GM12878 (cell line): ENCODE results near the gene RAI2. TPM values are rescaled to one million over a fixed set of nuclear protein-coding genes. Genes with fewer than 3 reads are reported as not detected.

Experiments
- ATAC-seq: fragments of 200-7000 bp; cut with Tn5 transposase; 3 replicates; pipeline ENCODE4 v1.9.1; 2020; ENCODE audit warnings: mild to moderate bottlenecking, moderate library complexity
- BruUV-seq: library from RNA; stranded (reverse); fragments of 400-500 nt; replicated peaks from 2 replicates; lab custom pipeline; 2021; lab: Mats Ljungman, UMichigan
- CTCF ChIA-PET: fragments of 300-600 bp; sonication (Branson Sonifier 250); formaldehyde crosslinking; extraction: SDS; loops from one replicate; lab custom pipeline; 2021; ENCODE audit warnings: inconsistent platforms; lab: Yijun Ruan, JAX
- POLR2A ChIA-PET: fragments of 350-600 bp; formaldehyde crosslinking; extraction: SDS; loops from one replicate; lab custom pipeline; 2021; ENCODE audit warnings: inconsistent platforms; lab: Charles Lee
- RAD21 ChIA-PET: fragments of 300-600 bp; sonication (Branson Sonifier 250); formaldehyde crosslinking; loops from one replicate; lab custom pipeline; 2023; ENCODE audit warnings: antibody characterized with exemption; ENCODE audit not compliant: unreplicated experiment; lab: Charles Lee
- SMC1A ChIA-PET: fragments of 300-600 bp; sonication (Branson Sonifier 250); formaldehyde crosslinking; loops from one replicate; lab custom pipeline; 2023; ENCODE audit not compliant: unreplicated experiment, uncharacterized antibody; lab: Charles Lee
- DNase-seq: peaks from one replicate; pipeline ENCODE4 v3.0.0-alpha.2; 2011; ENCODE audit warnings: low read depth, low spot score
- FAIRE-seq: peaks from 3 replicates; lab custom pipeline; 2011; peaks lifted over from hg19 to GRCh38; lab: Jason Lieb, UNC
- H2AFZ ChIP-seq: 2 replicates; pipeline ENCODE4 v1.6.0; 2011; ENCODE audit warnings: low read depth, low read length, control low read depth; ENCODE audit not compliant: control insufficient read depth
- H3K27ac ChIP-seq: 2 replicates; pipeline ENCODE4 v1.5.1; 2011; ENCODE audit warnings: control low read depth; ENCODE audit not compliant: control insufficient read depth, insufficient read depth
- H3K27me3 ChIP-seq, 2 experiments: replicated peaks in 1 of 2; 2 replicates each; pipeline versions ENCODE4 v1.6.0 to v1.6.1; 2011; ENCODE audit warnings: low read length in 1 of 2; ENCODE audit not compliant: control insufficient read depth in 2 of 2, insufficient read depth in 2 of 2
- H3K36me3 ChIP-seq, 2 experiments: 2 replicates each; pipeline ENCODE4 v1.5.1; 2011; ENCODE audit warnings: low read length in 1 of 2; ENCODE audit not compliant: control insufficient read depth in 2 of 2, insufficient read depth in 2 of 2
- H3K4me1 ChIP-seq: 2 replicates; pipeline ENCODE4 v1.6.1; 2011; ENCODE audit warnings: mild to moderate bottlenecking, low read length, moderate library complexity, mixed read lengths; ENCODE audit not compliant: control insufficient read depth, insufficient read depth
- H3K4me2 ChIP-seq: 2 replicates; pipeline ENCODE4 v1.6.0; 2011; ENCODE audit warnings: control low read depth; ENCODE audit not compliant: control insufficient read depth, insufficient read depth
- H3K4me3 ChIP-seq: fragments of 200-600 bp; sonication (generic); 2 replicates; pipeline ENCODE4 v1.5.1; 2016
- H3K79me2 ChIP-seq: 2 replicates; pipeline ENCODE4 v1.6.0; 2011; ENCODE audit warnings: low read length; ENCODE audit not compliant: control insufficient read depth, insufficient read depth
- H3K9ac ChIP-seq: 2 replicates; pipeline ENCODE4 v1.8.0; 2011; ENCODE audit warnings: low read length, control low read depth, mixed read lengths; ENCODE audit not compliant: control insufficient read depth, insufficient read depth
- H3K9me3 ChIP-seq: replicated peaks from 3 replicates; pipeline ENCODE4 v1.5.1; 2011; ENCODE audit warnings: mild to moderate bottlenecking, low read length; ENCODE audit not compliant: control insufficient read depth, insufficient read depth
- H4K20me1 ChIP-seq: 2 replicates; pipeline ENCODE4 v1.6.0; 2011; ENCODE audit not compliant: control insufficient read depth, insufficient read depth
- BRCA1 ChIP-seq: IDR thresholded peaks from 2 replicates; pipeline ENCODE4 v1.6.1; 2011; ENCODE audit warnings: low read depth, low read length, improper control_type of control experiment
- KLF5 ChIP-seq: fragments of 450-650 bp; IDR thresholded peaks from 2 replicates; pipeline ENCODE4 v1.6.1; 2014; ENCODE audit warnings: mild to moderate bottlenecking; ENCODE audit not compliant: partially characterized antibody
- NFXL1 ChIP-seq: fragments of 450-650 bp; IDR thresholded peaks from 2 replicates; pipeline ENCODE4 v1.6.1; 2017; ENCODE audit warnings: antibody characterized with exemption, mild to moderate bottlenecking, borderline replicate concordance
- NR2C2 ChIP-seq: IDR thresholded peaks from 2 replicates; pipeline ENCODE4 v1.6.1; 2011; ENCODE audit warnings: borderline replicate concordance, low read depth; ENCODE audit not compliant: control insufficient read depth, insufficient read length
- POLR2AphosphoS2 ChIP-seq: IDR thresholded peaks from 2 replicates; pipeline ENCODE4 v1.6.1; 2011; ENCODE audit warnings: low read depth, mild to moderate bottlenecking, low read length, improper control_type of control experiment, moderate library complexity
- RFX5 ChIP-seq: IDR thresholded peaks from 2 replicates; pipeline ENCODE4 v1.6.1; 2011; ENCODE audit warnings: low read depth, low read length, improper control_type of control experiment
- SIX5 ChIP-seq: IDR thresholded peaks from 2 replicates; pipeline ENCODE4 v1.6.1; 2011; ENCODE audit warnings: mild to moderate bottlenecking, low read depth, low read length, moderate library complexity; ENCODE audit not compliant: severe bottlenecking
- ZNF622 ChIP-seq: fragments of 450-650 bp; IDR thresholded peaks from 2 replicates; pipeline ENCODE4 v1.6.1; 2017; ENCODE audit warnings: mild to moderate bottlenecking, inconsistent platforms
- ZNF687 ChIP-seq: fragments of 450-650 bp; IDR thresholded peaks from 2 replicates; pipeline ENCODE4 v1.6.1; 2017; ENCODE audit warnings: mild to moderate bottlenecking, moderate library complexity
- WGBS: methylation state at CpG from one replicate; pipeline ENCODE4 v1.1.6; 2016; ENCODE audit warnings: low lambda C conversion rate; ENCODE audit not compliant: insufficient replicate concordance, insufficient coverage; ENCODE audit errors: missing lambda C conversion rate; 5-methylcytosine and 5-hydroxymethylcytosine counted together
- in situ Hi-C: fragments of 300-500 bp; cut with MboI; formaldehyde crosslinking; loops from 9 replicates; pipeline ENCODE4 v1.14.3; 2018; ENCODE audit warnings: mixed read lengths
- intact Hi-C: fragments of 100-400 bp; cut with micrococcal nuclease; formaldehyde crosslinking; loops from one replicate; pipeline ENCODE4 v1.14.2; 2022; ENCODE audit not compliant: unreplicated experiment
- polyA plus RNA-seq, 11 experiments: library from polyadenylated mRNA; depleted of rRNA in 4 of 11; unstranded in 6 of 11; stranded (reverse) in 5 of 11; fragments of >200 nt; fragmentation: Nextera tagmentation in 4 of 11; fragmentation: Illumina TruSeq in 1 of 11; extraction: Ambion mirVana in 4 of 11; extraction: Trizol in 1 of 11; gene quantifications; 1 replicate in 1 of 11; 2 replicates in 10 of 11; pipeline versions ENCODE4 v1.2.1 to v1.2.3, GENCODE V29; 2011 to 2016; ENCODE audit warnings: inconsistent platforms in 2 of 11, missing spikeins in 2 of 11, low read depth in 1 of 11
- total RNA-seq, 4 experiments: library from RNA; depleted of rRNA in 3 of 4; stranded (reverse); fragments of >200 nt in 3 of 4; fragmentation: Illumina TruSeq in 1 of 4; extraction: Trizol in 1 of 4; gene quantifications; 2 replicates each; pipeline versions ENCODE4 v1.2.1 to v1.2.3, GENCODE V29; 2013 to 2021

The RAI2 gene
- total and polyA plus RNA-seq, 10 of the 15 experiments (the other 5 are each of a cell fraction or from before 2014, with no cell fraction given) = not detected

GRCh38 chrX:17778997-17779396, 82.1 kb downstream of the RAI2 start:
- H3K9me3 ChIP-seq = no peaks in the 10 kb centered on the region; the same call in 2 of the 3 replicates
- H4K20me1 ChIP-seq = no peaks in the 10 kb centered on the region
- no TSS peak for BruUV-seq
- in situ Hi-C loops = no loop called here
- ATAC-seq = no peak
- H3K79me2 ChIP-seq = no peaks in the 10 kb centered on the region
- ChIA-PET RAD21 (no interaction called here), SMC1A (no interaction called here), POLR2A (no interaction called here), CTCF (no interaction called here)
- intact Hi-C loops = no loop called here
- no peak for TF ChIP-seq NFXL1
- TF ChIP-seq ZNF622 = no peak
- TF ChIP-seq BRCA1 = no peak
- TF ChIP-seq RFX5 = no peak
- no peak for TF ChIP-seq ZNF687
- no peak for TF ChIP-seq POLR2AphosphoS2
- TF ChIP-seq NR2C2 = no peak
- no peak for TF ChIP-seq SIX5
- TF ChIP-seq KLF5 = no peak
- no peak for FAIRE-seq
- H3K27ac ChIP-seq = no peak overlapping the region
- H3K4me1 ChIP-seq = no peaks in the 10 kb centered on the region
- no peaks in the 10 kb centered on the region for H3K27me3 ChIP-seq
- H3K4me3 ChIP-seq = no peak overlapping the region
- no peak overlapping the region for H2AFZ ChIP-seq
- 0% methylated on average over 2 of the region's 2 CpGs for WGBS
- H3K9ac ChIP-seq = no peak overlapping the region
- H3K4me2 ChIP-seq = no peak overlapping the region
- DNase-seq = no peak
- H3K36me3 ChIP-seq = no peaks in the 10 kb centered on the region
